GM19467 (cell line): ENCODE measurements around the gene TUBB2B.
"Not testable (repeated sequence)": the region's sequence is repeated elsewhere in the genome, so short reads cannot be mapped to it uniquely, and the experiment has no call there.

Source experiments
- ATAC-seq: cut with Tn5 transposase; IDR thresholded peaks from one replicate; pipeline ENCODE4 v1.9.1; 2021; ENCODE audit warnings: mild to moderate bottlenecking, moderate library complexity; ENCODE audit not compliant: unreplicated experiment

Gene TUBB2B

DNA sequence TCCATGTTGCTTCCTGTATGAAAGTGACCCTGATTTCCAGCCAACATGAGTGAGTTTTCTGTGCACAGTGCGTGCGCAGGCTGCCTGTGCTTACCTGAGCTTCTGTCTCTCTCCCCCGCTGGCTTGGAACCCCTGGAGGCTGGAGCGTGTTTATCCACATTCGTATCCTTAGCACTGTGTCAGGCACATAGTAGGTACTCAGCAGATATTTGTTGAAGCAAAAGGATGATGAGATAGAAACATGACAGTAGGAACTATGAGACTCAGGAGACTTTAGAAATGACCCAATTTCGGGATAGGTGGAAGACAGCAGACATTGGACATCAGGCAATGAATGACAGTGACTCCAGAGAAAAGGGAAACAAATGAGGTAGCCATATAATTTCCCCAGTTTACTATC lies 15.2 kb downstream of the TUBB2B start:
- ATAC-seq = no peak

DNA sequence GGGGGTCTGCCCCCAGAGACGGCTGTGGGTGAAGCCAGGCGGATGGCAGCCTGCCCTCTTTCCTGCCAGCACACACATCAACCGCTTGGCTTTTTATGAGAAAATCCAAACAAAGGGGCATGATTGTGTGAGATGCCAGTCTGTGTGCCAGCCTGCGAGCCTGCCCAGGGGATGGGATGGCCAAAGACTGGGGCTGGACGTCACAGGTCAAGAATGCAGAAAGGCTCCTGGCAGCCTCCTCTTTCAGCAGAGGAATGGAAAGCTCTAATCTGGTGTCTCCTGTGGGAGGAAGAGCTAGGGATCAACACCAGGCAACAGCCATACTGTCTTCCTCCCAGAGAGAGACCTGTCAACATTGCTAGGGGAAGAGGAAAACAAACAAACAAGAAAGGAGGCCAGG lies 15.8 kb downstream of the TUBB2B start:
- no peak for ATAC-seq

DNA sequence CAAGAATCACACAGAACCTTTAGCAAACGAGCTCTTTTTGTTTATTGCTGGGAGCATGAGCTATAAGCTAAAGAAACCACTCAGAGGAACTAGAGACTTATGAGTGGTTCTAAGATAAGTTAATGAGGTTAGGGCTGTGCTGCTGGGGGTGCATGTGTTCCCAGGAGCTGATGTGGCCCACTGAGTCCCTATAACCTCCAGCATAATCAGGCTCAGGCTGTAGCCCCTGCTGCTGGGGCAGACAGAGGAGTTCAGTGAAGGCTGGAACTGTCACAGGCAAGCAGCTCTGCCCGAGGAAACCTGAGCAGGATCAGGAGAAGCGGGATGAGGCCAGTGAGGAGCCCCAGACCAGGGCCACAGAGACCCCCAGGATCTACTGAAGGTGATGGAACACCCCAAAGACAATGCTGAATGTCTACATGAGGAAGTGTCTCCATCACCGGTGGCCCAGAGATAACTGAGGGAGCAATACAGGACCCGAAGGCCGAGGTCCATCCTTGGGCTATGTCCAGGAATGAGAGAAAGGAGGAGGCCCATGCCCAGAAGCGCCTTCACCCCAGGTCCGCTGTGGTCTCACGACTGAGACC lies 17.3 kb downstream of the TUBB2B start:
- no peak for ATAC-seq

DNA sequence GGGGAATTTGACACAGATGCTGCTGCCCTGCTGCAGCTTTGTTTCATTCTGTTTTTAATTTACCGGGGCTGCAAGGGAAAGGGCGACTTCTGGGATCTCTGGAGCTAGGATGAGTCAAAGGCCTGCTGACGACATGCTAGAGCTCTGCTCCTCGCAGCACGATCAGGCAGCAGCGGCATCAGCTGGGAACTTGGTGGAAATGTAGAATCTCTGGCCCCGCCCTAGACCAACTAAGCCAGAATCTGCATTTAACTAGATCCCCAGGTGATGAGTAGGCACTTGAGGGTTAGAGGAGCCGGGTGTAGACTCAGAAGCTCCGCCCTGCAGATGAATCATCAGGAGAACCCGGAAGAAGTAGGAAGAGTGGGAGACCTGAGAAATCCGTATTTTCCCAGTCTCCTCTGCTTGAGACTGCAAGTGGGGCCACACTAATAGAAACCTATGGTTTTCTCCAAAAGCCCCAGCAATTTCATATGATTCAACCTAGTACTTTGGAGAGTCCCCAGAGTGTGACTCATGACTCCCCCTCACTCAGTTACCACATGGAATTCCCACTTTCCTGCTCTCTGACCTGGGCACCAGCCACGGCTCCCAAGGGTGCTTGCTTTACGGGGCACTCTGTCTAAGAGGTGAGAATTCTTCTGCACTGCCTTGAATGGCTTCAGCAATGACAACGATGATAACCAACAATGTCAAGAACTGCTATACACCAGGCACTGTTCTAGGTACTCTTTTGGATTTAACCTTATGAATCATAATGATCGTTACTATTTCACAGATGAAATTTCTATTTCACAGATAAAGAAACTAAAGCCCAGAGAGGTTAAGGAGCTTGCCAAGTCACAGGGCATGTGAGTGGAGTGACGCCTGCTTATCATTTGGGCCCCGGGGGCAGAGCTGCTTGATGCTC lies 18.1 kb downstream of the TUBB2B start:
- ATAC-seq = no peak

DNA sequence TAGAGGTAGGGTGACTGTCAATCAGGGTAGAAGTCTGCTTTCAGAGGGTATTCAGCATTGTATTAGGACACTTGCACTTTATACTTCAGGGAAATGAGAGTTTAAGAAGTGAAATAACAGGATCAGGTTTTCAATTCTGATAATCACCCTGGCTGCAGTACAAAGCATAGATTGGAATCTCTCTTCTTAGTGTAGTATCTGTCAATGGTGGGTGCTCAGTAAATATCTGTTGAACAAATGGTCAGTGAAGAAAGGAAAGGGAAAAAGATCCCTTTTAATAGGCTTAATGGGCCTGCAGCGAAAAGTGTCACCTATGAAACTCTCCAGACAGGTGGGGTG lies 18.7 kb downstream of the TUBB2B start:
- no peak for ATAC-seq

DNA sequence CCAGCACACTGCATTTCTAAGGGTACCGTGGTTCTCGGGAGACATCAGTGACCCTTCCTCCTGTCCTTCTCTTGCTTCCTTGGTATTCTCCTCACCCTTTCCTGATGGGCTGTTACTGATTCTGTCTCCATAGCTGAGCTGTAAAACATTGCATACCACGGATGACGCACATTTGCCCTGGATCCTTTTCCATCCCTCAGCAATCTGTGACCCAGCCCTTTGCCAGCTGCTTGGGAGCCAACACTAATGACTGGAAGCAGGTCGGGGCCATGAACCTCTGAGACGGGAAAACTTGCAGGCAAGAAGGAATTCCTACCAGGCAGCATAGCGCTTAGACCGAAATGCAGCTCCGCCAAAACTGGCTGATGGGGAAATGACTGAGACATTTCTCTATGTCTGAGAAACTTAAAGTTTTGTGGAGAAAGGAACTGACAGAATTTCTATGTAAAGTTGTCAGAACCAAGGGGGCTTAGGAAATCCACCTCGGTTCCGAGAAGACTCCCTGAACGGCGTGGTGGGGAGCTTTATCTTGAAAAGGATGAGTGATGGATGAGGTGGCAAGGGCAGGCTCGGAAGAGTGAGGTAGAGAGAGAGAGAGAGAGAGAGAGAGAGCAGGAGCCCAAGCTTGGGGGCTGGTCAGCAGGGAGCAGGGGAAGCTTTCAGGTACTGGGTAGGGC lies 19.2 kb downstream of the TUBB2B start:
- ATAC-seq = no peak

DNA sequence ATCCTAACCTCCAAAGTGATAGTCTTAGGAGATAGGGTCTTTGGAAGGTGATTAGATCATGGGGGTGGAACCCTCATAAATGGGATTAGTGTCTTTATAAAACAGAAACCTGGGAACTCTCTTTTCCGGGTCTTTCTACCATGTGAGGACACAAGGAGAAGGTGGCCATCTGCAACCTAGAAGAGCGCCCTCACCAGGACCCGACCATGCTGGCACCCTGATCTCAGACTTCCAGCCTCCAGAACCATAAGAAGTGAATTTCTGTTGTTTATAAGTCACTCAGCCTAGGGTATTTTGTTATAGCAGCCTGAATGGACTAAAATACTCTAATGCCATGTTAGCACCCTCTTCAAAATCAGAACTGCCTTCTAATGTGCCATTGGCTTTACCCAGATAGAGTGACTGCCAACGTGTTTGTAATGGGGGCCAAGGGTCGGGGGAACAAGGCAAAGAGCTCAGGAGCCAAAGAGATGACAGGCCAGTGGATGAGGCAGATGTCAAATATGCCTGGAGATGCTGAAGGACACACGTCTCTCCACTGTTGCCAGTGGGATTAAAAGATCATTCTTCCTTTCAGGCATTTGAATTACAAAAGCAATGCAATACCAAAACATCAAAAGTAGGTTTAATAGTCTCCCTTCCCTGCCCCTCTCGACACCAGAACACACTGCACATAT lies 21.0 kb downstream of the TUBB2B start:
- no peak for ATAC-seq

DNA sequence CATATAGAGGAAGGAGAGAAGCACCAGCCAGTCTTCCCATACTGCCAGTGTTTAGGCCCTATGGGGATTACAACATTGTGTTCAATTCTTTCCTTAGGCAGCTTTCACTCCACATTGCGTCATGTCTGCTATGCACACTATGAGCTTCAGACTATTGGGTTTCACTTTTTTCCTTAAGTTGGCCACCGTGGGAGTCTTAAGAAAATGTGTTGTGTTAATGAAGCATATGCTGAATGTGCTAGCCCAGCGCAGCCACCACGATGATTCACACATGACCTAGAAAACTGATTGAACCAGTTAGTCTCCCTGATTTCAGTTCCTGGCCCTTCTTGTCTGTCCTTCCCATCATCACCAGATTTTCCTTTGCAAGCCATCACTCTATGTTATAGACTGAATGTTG lies 21.5 kb downstream of the TUBB2B start:
- no peak for ATAC-seq

DNA sequence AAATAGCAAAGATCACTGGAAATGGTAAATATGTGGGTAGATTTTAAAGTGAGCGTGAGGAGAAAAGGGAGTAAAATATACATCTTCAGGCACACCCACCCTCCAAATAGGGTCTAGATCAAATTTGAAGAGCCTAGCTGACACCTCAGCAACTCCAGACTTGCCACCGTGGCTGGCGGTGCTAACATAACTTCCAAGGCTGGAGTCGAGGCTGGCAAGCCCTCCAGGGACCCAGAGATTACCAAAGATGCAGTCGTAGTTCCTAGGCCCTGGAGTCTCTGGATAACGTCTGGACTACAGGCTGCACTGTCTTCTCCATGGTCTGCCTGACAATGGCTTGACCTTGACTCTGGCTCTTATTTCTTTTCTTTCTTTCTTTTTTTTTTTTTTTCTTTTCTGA lies 22.5 kb downstream of the TUBB2B start:
- ATAC-seq = no peak

DNA sequence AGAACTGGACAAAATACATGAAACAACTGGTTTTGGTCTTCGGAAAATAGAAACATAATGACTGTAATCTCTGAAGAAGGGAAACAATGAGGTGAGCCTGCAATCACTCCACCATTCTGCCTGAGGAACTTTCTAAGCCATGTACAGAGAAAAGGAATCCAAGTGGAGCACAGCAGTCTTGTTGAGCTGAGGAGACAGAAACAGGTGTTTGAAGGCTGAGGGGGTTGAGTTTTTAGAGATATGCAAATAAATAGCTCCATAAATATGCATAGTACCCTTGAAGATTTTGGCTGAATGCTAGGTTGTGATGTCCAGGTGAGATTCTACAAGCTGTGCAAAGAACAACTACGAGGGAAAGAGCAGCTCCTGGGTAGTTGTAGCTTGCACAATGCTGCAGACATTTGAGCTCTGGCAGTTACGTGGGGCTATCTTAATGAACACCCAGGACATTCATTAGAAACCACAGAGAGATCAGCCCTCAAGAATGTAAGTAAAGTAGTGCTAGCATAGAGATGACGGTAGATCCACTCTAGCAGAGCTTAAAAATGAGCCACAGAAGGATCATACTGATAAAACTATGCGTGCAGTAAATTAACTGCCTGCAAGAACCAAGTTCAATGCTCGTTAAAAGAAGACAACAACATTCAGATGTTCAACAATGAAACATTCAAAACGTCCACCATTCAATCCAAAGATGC lies 24.3 kb downstream of the TUBB2B start:
- no peak for ATAC-seq

DNA sequence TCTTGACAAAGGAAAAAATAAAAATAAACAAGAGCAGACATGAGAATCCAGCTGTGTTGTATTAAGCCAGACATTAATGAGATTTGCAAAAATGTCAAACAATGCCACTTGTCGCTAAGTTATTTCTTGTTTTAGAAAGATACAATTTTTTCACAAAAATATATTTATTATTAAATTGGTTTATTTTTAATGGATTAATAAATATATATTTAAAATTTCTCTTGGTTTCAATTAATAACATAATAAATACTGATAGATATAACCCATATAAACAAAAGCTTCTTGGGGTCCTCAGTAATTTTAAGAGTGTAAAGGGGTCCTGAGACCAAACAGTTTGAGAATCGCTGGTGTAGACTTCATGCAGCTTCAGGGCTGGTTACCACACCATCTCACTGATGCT lies 26.1 kb downstream of the TUBB2B start:
- no peak for ATAC-seq

DNA sequence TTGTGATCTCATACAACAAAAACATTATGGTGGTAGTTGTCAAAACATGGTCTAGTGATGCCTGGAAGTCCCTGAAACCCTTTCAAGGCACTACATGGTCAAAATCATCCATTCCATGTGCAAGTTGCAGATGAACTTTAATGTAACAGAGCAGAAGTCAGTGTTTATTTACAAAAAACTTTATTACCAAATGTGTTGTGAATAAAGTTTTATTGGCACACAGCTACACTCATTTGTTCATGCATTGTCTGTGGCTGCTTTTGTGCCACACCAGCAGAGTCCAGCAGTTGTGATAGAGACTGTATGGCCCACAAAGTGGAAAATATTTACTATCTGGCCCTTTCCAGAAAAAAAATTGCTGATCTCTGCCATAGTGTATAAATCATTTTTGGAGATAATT lies 26.8 kb downstream of the TUBB2B start:
- no peak for ATAC-seq

DNA sequence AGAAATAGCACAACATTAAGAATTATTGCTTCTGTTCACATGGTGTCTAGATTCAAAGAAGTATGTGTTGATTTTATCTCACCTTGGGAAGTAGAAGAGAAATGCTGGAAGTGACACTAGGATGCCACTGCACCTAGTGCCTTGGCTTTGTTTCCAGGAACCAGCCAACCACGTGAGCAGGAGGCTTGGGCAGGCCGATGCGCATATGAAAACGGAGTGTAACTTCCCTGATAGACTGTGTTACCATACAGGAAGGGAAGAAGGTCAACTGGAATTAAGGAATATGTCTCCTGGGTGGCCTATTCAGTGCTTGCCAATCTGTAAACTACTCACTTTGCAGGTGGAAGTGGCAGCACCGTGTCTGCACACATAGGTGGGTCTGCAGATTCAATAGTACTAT lies 28.1 kb downstream of the TUBB2B start:
- no peak for ATAC-seq

DNA sequence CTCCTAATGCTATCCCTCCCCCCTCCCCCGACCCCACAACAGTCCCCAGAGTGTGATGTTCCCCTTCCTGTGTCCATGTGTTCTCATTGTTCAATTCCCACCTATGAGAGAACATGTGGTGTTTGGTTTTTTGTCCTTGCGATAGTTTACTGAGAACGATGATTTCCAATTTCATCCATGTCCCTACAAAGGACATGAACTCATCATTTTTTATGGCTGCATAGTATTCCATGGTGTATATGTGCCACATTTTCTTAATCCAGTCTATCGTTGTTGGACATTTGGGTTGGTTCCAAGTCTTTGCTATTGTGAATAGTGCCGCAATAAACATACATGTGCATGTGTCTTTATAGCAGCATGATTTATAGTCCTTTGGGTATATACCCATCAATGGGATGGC lies 29.7 kb downstream of the TUBB2B start:
- ATAC-seq = not testable (repeated sequence)

DNA sequence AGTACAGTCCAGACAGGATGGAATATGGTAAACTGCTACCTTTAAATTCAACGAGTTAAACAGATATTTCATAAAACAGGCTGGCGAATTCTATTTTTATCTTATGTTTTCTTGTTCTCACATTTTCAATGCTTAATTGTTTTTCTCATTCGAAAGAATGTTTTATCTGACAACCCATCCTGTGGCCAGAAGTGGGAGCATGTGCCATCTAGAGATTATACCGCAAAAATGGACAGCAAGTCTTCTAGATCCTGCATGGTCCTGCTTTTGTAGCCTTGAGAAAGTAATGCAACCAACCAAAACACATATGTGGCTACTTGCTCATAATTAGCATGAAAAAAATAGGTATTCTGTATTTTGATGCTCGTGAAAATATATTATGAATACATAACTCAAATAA lies 30.7 kb downstream of the TUBB2B start:
- no peak for ATAC-seq

DNA sequence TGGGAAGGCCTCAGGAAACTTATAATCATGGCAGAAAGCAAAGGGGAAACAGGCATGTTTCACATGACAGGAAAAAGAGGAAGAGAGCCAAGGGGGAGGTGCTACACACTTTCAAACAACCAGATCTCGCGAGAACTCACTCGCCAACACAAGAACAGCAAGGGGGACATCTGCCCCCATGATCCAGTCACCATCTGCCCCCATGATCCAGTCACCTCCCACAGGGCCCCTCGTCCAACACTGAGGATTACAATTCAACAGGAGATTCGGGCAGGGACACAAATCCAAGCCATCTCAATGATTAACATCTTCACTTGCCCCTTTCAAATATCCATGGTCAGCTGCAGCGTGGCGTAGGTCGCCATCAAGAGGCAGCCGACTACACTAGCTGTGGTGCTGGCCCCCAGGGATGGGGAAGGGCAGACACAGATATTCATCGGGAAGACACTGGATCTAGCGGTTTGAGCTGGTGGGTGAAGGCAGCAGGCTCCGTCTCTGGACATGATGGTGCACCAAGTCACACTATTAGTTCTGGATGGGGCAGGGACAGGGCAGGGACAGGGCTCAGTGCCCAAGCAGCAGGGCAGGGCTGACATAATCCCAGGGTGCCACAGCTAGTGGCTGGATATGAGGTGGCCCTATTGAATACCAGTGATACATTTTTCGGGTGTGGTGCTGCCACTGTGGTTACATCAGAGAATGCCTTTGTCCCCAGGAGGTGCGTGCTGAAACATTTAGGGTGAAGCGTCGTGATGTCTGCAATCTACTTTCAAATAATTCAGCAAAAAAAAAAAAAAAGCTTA lies 31.6 kb downstream of the TUBB2B start:
- no peak for ATAC-seq

DNA sequence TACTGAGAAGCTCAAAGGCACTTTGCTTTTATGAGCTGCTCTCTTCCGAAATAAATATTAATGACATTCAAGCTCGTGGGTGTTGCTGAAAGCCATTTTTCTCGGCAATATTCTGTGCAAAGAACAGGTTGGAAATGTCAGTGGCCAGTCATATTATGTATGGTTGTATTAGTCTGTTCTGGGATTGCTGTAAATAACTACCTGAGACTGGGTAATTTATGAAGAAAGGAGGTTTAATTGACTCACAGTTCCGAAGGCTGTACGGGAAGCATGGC lies 32.1 kb downstream of the TUBB2B start:
- no peak for ATAC-seq

DNA sequence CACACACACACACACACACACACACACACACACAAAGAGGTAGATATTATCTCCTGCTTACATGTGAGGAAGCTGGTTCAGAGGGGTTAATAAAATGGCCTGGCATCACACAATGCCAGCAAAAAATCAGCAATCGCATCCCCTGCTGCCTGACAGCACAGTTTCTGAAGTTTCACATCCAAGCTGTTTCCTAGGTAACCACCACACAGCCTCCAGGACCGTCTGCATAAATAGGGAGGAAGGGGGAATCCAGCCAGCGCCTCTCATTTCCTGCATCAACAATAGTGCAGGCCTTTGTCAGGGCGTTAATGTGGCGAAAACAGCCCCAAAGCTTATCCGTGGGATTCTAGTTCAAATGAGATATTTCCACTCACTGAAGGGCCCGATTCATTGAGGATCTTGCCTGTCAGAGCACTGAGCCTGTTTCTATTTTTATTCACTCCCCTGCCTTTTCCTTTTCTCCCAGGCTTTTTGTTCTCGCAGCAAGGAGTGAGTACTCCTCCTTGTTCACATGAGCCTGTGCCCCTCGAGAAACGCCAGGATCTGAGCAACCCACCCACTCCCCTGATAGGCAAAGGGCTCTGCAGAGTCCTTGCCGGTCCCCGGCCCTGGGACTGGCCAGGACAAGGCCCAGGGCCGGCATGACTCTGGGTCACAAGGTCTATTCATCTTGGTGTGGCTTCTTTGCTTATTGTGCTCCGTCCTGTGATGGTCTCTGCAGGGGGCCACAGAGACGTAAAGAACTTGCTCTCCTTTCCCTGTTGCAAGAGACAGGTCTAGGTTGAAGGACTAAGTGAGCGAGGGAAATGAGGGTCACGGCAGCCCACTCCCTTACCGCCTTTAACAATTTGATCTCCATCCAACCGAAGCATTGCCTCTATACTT lies 32.7 kb downstream of the TUBB2B start:
- ATAC-seq = no peak

DNA sequence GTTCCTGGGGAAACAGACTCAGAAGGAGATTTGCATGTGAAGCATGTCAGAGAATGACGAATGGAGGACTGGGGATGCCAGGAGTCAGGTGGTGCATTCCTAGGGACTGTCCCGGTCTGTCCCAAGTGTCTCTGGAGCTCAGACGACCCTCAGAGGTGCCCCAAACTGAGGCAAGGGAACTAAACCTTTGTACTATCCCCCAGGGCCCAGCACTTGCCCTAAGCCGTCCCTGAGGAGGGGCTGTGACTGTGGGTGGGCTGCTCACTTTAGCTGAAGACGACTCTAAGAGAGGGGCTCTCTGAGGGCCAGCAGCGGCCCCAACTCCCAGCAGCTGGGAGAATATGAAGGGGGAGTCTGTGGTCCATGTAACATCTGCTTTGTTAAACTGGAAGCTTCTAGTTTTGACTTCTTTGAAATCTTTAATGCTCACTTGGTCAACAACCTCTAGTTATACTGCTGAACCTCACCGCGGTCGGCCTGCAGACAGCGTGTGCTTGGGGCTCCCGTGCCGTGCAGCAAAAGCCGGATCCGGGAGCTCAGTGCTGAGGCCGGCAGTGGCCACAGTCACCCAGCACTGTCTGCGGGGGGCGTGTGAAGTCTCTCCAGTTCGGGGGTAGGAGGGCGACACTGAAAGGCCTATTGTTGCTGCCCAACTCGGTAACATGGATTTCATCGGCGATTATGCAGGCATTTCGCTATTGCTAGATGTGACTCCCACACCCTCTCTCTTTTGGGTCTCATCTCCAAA lies 34.2 kb downstream of the TUBB2B start:
- ATAC-seq = no peak
